Parathyroid adenoma (tissue), 2 donors: ENCODE measurements around the gene CAPN9.
A peak's percentile ranks its signal among the peaks of the same experiment; 100 is the strongest.
"Not testable (repeated sequence)": the region's sequence is repeated elsewhere in the genome, so short reads cannot be mapped to it uniquely, and the experiment has no call there.

Source experiments
- H2AFZ ChIP-seq: fragments of 300-600 bp; sonication (generic); one replicate; pipeline ENCODE4 v1.7.0; 2017; ENCODE audit warnings: antibody characterized with exemption, mild to moderate bottlenecking
- H3K27ac ChIP-seq: fragments of 300-600 bp; sonication (generic); one replicate; pipeline ENCODE4 v1.7.0; 2017
- H3K27me3 ChIP-seq: fragments of 300-600 bp; sonication (generic); one replicate; pipeline ENCODE4 v1.7.0; 2017; ENCODE audit warnings: low read length; ENCODE audit not compliant: control insufficient read depth, insufficient read depth
- H3K36me3 ChIP-seq: fragments of 300-600 bp; sonication (generic); one replicate; pipeline ENCODE4 v1.7.0; 2017; ENCODE audit warnings: low read length; ENCODE audit not compliant: control insufficient read depth, insufficient read depth
- H3K4me1 ChIP-seq: fragments of 300-600 bp; sonication (generic); one replicate; pipeline ENCODE4 v1.7.0; 2017; ENCODE audit warnings: control low read depth
- H3K4me2 ChIP-seq: fragments of 300-600 bp; sonication (generic); one replicate; pipeline ENCODE4 v1.7.0; 2017; ENCODE audit warnings: low read length
- H3K4me3 ChIP-seq: fragments of 300-600 bp; sonication (generic); one replicate; pipeline ENCODE4 v1.7.0; 2017; ENCODE audit warnings: low read depth, low read length
- H3K79me2 ChIP-seq: fragments of 300-600 bp; sonication (generic); one replicate; pipeline ENCODE4 v1.7.0; 2017; ENCODE audit warnings: control low read depth
- H3K9ac ChIP-seq: fragments of 300-600 bp; sonication (generic); one replicate; pipeline ENCODE4 v1.7.0; 2017; ENCODE audit warnings: mild to moderate bottlenecking
- H3K9me3 ChIP-seq: fragments of 300-600 bp; sonication (generic); one replicate; pipeline ENCODE4 v1.7.0; 2017; ENCODE audit warnings: low read length; ENCODE audit not compliant: control insufficient read depth
- CTCF ChIP-seq: fragments of 300-600 bp; sonication (generic); IDR thresholded peaks from one replicate; pipeline ENCODE4 v1.7.0; 2017; ENCODE audit warnings: antibody characterized with exemption, mild to moderate bottlenecking
- donor health status: primary hyperparathyroidism.

The CAPN9 gene

DNA sequence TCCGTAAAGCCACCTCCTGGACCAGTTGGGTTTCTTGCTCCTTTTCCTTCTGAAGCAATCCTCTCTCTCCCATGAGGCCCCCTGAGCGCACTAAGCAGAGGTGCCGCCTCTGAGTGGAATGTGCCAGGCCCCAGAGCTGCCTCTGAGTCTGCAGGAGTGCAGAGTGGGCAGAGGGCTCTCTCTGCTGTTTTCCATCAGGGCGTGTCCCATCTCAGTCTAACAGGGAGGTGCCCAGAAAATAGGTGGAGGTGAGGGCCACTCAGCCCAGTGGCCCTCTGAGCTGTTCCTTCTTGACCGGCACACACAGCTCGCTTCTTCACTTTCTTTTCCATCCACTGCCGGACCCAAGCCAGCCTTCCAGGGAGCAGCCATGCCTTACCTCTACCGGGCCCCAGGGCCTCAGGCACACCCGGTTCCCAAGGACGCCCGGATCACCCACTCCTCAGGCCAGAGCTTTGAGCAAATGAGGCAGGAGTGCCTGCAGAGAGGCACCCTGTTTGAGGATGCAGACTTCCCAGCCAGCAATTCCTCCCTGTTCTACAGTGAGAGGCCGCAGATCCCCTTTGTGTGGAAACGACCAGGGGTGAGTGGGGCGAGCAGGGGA lies at the start of gene CAPN9:
TSS of gene CAPN9 (plus strand) at position 262 of the 604 bp plus-strand sequence. CDS start at position 371, 109 bp downstream.
- Histone ChIP-seq H3K9ac (no peak within 1 kb of the TSS), H3K79me2 (no peaks in the 10 kb centered on the region), H3K9me3 (no peaks in the 10 kb centered on the region), H3K27ac (no peak within 1 kb of the TSS), H3K4me3 (no peak within 1 kb of the TSS), H3K4me2 (no peak within 1 kb of the TSS), H3K36me3 (no peaks in the 10 kb centered on the region), H2AFZ (peak within 1 kb of the TSS; percentile 33), H3K4me1 (peaks cover 19% of the 10 kb centered on the region), H3K27me3 (no peaks in the 10 kb centered on the region)
- no peak for TF ChIP-seq CTCF

DNA sequence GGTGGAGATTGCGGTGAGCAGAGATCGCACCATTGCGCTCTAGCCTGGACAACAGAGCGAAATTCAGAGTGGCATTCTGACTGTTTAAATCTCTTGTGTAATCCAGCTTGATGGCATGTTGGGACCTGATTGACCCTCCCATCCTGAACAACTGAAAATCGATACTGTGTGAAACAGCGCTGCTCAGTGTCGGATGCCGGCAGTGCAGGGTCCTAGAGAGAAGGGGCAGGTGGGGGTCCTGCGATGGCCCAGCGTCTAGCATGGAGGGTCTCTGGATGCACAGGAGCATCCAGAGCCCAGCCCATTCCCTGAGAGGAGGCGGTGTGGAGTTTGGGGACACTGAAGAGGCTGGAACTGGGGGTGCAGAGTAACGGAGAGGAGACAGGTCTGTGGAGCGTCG lies 49.1 kb upstream of the CAPN9 start:
- peaks cover 9% of the 10 kb centered on the region for H3K4me1 ChIP-seq

DNA sequence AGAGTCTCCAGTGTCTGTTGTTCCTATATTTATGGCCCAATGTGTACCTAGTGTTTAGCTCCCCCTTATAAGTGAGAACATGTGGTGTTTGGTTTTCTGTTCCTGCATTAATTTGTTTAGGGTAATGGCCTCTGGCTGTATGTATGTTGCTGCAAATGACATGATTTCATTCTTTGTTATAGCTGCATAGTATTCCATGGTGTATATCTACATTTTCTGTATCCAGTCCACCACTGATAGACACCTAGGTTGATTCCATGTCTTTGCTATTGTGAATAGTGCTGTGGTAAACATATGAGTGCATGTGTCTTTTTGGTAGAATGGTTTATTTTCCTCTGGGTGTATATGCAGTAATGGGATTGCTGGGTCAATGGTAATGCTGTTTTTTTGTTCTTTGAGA lies 48.2 kb upstream of the CAPN9 start:
- H3K4me2 ChIP-seq, result peak overlapping the region; percentile 13
- H3K9ac ChIP-seq, H3K36me3 ChIP-seq, H3K4me1 ChIP-seq, H3K27me3 ChIP-seq, H2AFZ ChIP-seq, H3K27ac ChIP-seq, H3K4me3 ChIP-seq, H3K79me2 ChIP-seq, H3K9me3 ChIP-seq: not testable (repeated sequence)

More for the DNA sequence above, 49.1 kb upstream of the CAPN9 start:
- Histone ChIP-seq H3K27ac (no peak overlapping the region), H3K27me3 (no peaks in the 10 kb centered on the region), H3K9ac (no peak overlapping the region), H3K4me3 (no peak overlapping the region), H3K36me3 (no peaks in the 10 kb centered on the region), H3K79me2 (no peaks in the 10 kb centered on the region), H3K4me2 (no peak overlapping the region), H3K9me3 (no peaks in the 10 kb centered on the region), H2AFZ (no peak overlapping the region)
- TF ChIP-seq CTCF, result no peak

GRCh38 chr1:230699716-230700115 lies 47.5 kb upstream of the CAPN9 start:
- no peak for TF ChIP-seq CTCF

GRCh38 chr1:230700132-230700531 lies 47.1 kb upstream of the CAPN9 start:
- TF ChIP-seq CTCF, result no peak
- Histone ChIP-seq H3K4me3 (no peak overlapping the region), H3K27ac (no peak overlapping the region), H2AFZ (no peak overlapping the region), H3K27me3 (no peaks in the 10 kb centered on the region), H3K4me2 (no peak overlapping the region), H3K9ac (no peak overlapping the region), H3K36me3 (no peaks in the 10 kb centered on the region), H3K4me1 (peaks cover 9% of the 10 kb centered on the region), H3K79me2 (no peaks in the 10 kb centered on the region), H3K9me3 (no peaks in the 10 kb centered on the region)

More at GRCh38 chr1:230699716-230700115, 47.5 kb upstream of the CAPN9 start:
- Histone ChIP-seq H3K36me3 (no peaks in the 10 kb centered on the region), H3K4me3 (no peak overlapping the region), H3K27ac (no peak overlapping the region), H3K79me2 (no peaks in the 10 kb centered on the region), H2AFZ (no peak overlapping the region), H3K4me2 (no peak overlapping the region), H3K9ac (no peak overlapping the region), H3K9me3 (no peaks in the 10 kb centered on the region), H3K4me1 (peaks cover 9% of the 10 kb centered on the region), H3K27me3 (no peaks in the 10 kb centered on the region)
